ENCODE data around the gene ASPSCR1.

DNA sequence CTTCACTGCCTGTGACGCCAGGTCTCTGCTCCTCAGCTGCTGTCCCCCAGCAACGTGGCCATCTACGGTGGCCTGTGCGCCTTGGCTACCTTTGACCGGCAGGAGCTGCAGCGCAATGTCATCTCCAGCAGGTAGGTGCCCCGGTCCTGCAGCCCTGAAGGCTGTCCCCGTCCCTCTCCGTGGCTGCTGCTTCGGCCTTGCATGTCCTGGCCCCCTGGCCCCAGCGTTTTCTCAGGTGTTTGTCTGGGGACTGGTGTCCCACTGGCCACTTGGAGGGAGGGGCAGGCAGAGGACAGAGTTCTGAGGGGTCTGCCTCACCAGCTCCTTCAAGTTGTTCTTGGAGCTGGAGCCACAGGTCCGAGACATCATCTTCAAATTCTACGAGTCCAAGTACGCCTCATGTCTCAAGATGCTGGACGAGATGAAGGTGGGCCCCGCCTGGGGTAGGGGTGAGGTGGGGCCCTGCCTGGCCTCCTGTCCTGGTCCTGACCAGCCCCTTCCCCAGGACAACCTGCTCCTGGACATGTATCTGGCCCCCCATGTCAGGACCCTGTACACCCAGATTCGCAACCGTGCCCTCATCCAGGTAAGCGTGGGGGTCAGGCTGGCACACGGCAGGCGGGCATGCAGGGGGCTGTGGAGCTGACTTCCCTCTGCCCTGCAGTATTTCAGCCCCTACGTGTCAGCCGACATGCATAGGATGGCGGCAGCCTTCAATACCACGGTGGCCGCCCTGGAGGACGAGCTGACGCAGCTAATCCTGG lies 78.7 kb downstream of the ASPSCR1 start:
- TF ChIP-seq RFX5 (IDR thresholded peaks at IDR 0.05; ENCODE audit: low read depth, low read length): no peak
- TF ChIP-seq, protein P1, sequence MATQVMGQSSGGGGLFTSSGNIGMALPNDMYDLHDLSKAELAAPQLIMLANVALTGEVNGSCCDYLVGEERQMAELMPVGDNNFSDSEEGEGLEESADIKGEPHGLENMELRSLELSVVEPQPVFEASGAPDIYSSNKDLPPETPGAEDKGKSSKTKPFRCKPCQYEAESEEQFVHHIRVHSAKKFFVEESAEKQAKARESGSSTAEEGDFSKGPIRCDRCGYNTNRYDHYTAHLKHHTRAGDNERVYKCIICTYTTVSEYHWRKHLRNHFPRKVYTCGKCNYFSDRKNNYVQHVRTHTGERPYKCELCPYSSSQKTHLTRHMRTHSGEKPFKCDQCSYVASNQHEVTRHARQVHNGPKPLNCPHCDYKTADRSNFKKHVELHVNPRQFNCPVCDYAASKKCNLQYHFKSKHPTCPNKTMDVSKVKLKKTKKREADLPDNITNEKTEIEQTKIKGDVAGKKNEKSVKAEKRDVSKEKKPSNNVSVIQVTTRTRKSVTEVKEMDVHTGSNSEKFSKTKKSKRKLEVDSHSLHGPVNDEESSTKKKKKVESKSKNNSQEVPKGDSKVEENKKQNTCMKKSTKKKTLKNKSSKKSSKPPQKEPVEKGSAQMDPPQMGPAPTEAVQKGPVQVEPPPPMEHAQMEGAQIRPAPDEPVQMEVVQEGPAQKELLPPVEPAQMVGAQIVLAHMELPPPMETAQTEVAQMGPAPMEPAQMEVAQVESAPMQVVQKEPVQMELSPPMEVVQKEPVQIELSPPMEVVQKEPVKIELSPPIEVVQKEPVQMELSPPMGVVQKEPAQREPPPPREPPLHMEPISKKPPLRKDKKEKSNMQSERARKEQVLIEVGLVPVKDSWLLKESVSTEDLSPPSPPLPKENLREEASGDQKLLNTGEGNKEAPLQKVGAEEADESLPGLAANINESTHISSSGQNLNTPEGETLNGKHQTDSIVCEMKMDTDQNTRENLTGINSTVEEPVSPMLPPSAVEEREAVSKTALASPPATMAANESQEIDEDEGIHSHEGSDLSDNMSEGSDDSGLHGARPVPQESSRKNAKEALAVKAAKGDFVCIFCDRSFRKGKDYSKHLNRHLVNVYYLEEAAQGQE (IDR thresholded peaks at IDR 0.05; ENCODE audit: borderline replicate concordance in 1 of 2, low read depth in 1 of 2, low read length in 2 of 2): no peak
- TF ChIP-seq MIER3 (CRISPR knock-in tag; IDR thresholded peaks at IDR 0.05; ENCODE audit: borderline replicate concordance): no peak
- TF ChIP-seq PPARG (CRISPR knock-in tag; conservative IDR thresholded peaks at IDR 0.05): no peak
- TF ChIP-seq ZNF180 (CRISPR knock-in tag; IDR thresholded peaks at IDR 0.05; ENCODE audit: borderline replicate concordance, low read depth): no peak
- TF ChIP-seq NONO (IDR thresholded peaks at IDR 0.05): no peak
- TF ChIP-seq NONO (CRISPR knock-in tag; conservative IDR thresholded peaks at IDR 0.05): no peak
- TF ChIP-seq MXI1 (IDR thresholded peaks at IDR 0.05; ENCODE audit: borderline replicate concordance, low read depth, low read length): no peak
- no peak for TF ChIP-seq MAZ (IDR thresholded peaks at IDR 0.05; ENCODE audit: borderline replicate concordance, low read depth, low read length)
- no peak for TF ChIP-seq MAZ (CRISPR knock-in tag; IDR thresholded peaks at IDR 0.05; ENCODE audit: low read depth)
- TF ChIP-seq SNRNP70 (IDR thresholded peaks at IDR 0.05; ENCODE audit: low read depth, low read length): no peak
